GM23248 (cell line): ENCODE results near the gene ANXA3.

Experiments
- EZH2 ChIP-seq: fragments of 200-600 bp; sonication (generic); IDR thresholded peaks from 2 replicates; pipeline ENCODE4 v1.6.1; 2018; ENCODE audit warnings: antibody characterized with exemption, mild to moderate bottlenecking; ENCODE audit not compliant: insufficient read depth, poor library complexity, severe bottlenecking
- EZH2phosphoT487 ChIP-seq: fragments of 200-600 bp; sonication (generic); IDR thresholded peaks from 2 replicates; pipeline ENCODE4 v1.6.1; 2018; ENCODE audit warnings: antibody characterized with exemption, moderate library complexity, mild to moderate bottlenecking, low read depth; ENCODE audit not compliant: insufficient read depth

DNA sequence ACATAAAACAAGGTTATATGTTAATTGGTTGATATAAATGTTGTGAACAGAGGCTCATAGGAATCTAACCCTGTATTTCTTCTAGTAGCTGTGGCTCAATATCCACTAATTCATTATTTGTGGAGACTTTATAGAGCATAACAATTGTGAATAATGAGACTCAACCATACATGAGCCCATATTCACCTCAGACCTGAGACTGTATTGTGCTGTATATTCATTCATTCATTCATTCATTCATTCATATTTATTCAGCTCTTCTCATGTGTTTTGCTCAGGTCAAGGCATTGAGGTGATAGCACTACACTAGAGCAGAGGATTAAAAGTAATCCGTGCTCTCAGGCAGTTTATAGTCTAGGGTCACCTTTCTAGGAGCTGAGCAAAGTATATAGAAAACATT, 24.5 kb upstream of the ANXA3 start:
- no peak for TF ChIP-seq EZH2phosphoT487
- no peak for TF ChIP-seq EZH2
